ENCODE measurements around the gene B4GAT1.
A peak's percentile ranks its signal among the peaks of the same experiment; 100 is the strongest.
"Not testable (repeated sequence)": the region's sequence is repeated elsewhere in the genome, so short reads cannot be mapped to it uniquely, and the experiment has no call there.

The B4GAT1 gene

GRCh38 chr11:66322732-66323427 is 24.5 kb downstream of the B4GAT1 start:
- DNase-seq = no peak

GRCh38 chr11:66321606-66322005 is 25.8 kb downstream of the B4GAT1 start:
- no peak for DNase-seq

- DNase-seq = not testable (repeated sequence)
These were observed 26.7 kb downstream of the B4GAT1 start for GRCh38 chr11:66320748-66321147.

- not testable (repeated sequence) for DNase-seq
These were observed 27.1 kb downstream of the B4GAT1 start for GRCh38 chr11:66320289-66320688.

GRCh38 chr11:66318600-66318970 is 28.8 kb downstream of the B4GAT1 start:
- DNase-seq = no peak

GRCh38 chr11:66317723-66318599 is 29.5 kb downstream of the B4GAT1 start:
- DNase-seq = peak; percentile 53

GRCh38 chr11:66317322-66317722 is 30.1 kb downstream of the B4GAT1 start:
- no peak for DNase-seq

GRCh38 chr11:66316849-66317251 is 30.6 kb downstream of the B4GAT1 start, which contains the start of gene CD248:
Gene CD248, minus strand, starts transcription at chr11:66317044. Its CDS starts 17 bp downstream, at chr11:66317027.
- no peak for DNase-seq

- DNase-seq = no peak
These were observed 31.3 kb downstream of the B4GAT1 start for GRCh38 chr11:66315921-66316811.

GRCh38 chr11:66315498-66315885 is 31.9 kb downstream of the B4GAT1 start:
- no peak for DNase-seq

GRCh38 chr11:66314561-66315497 is 32.6 kb downstream of the B4GAT1 start:
- no peak for DNase-seq

- DNase-seq = no peak
These were observed 33.3 kb downstream of the B4GAT1 start for GRCh38 chr11:66314186-66314501.

GRCh38 chr11:66313321-66314185 is 33.9 kb downstream of the B4GAT1 start:
- no peak for DNase-seq

GRCh38 chr11:66312549-66313320 is 34.7 kb downstream of the B4GAT1 start:
- DNase-seq = peak; percentile 96

GRCh38 chr11:66311965-66312548 is 35.4 kb downstream of the B4GAT1 start:
- peak; percentile 98 for DNase-seq

- no peak for DNase-seq
These were observed 35.9 kb downstream of the B4GAT1 start for GRCh38 chr11:66311470-66311964.

- not testable (repeated sequence) for DNase-seq
These were observed 36.5 kb downstream of the B4GAT1 start for GRCh38 chr11:66310803-66311440.

GRCh38 chr11:66310324-66310723 is 37.1 kb downstream of the B4GAT1 start:
- no peak for DNase-seq

- DNase-seq = no peak
These were observed 38.0 kb downstream of the B4GAT1 start for GRCh38 chr11:66309475-66309874.

Data from central memory CD4-positive, alpha-beta T cell (primary cell).